Neural cell (in vitro differentiated cells): ENCODE results near the gene H6PD. TPM values are rescaled to one million over a fixed set of nuclear protein-coding genes. Genes with fewer than 3 reads are reported as not detected.

Source experiments
- H2AFZ ChIP-seq: fragments of 200-600, 300-800 bp; sonication (generic), shearing (Covaris generic); 2 replicates; pipeline ENCODE4 v1.6.0; 2014; ENCODE audit warnings: low read depth, mild to moderate bottlenecking, antibody characterized with exemption, low read length, moderate library complexity
- H3F3A ChIP-seq: fragments of 200-600 bp; shearing (Covaris generic); 2 replicates; pipeline ENCODE4 v1.6.1; 2016; ENCODE audit warnings: mild to moderate bottlenecking, moderate library complexity, mixed read lengths, antibody characterized with exemption, low read length; ENCODE audit not compliant: insufficient read depth, poor library complexity, severe bottlenecking
- H3K27ac ChIP-seq: fragments of 200-600, 300-800 bp; sonication (generic), shearing (Covaris generic); 2 replicates; pipeline ENCODE4 v1.5.1; 2014; ENCODE audit warnings: mild to moderate bottlenecking, low read length, moderate library complexity
- H3K27me3 ChIP-seq: fragments of 300-800, 200-600 bp; sonication (generic), shearing (Covaris generic); 2 replicates; pipeline ENCODE4 v1.6.0; 2014; ENCODE audit warnings: mild to moderate bottlenecking, low read depth, low read length, moderate library complexity; ENCODE audit not compliant: insufficient read depth
- H3K36me3 ChIP-seq: fragments of 300-800, 200-600 bp; sonication (generic), shearing (Covaris generic); 2 replicates; pipeline ENCODE4 v1.5.1; 2014; ENCODE audit warnings: mild to moderate bottlenecking, antibody characterized with exemption, low read length, moderate library complexity; ENCODE audit not compliant: insufficient read depth
- H3K4me2 ChIP-seq: fragments of 300-800, 200-600 bp; sonication (generic), shearing (Covaris generic); 2 replicates; pipeline ENCODE4 v1.6.0; 2014; ENCODE audit warnings: mild to moderate bottlenecking, low read length
- H3K4me3 ChIP-seq: fragments of 300-800, 200-600 bp; sonication (generic), shearing (Covaris generic); 2 replicates; pipeline ENCODE4 v1.5.1; 2014; ENCODE audit warnings: mild to moderate bottlenecking, low read length, moderate library complexity
- H3K79me2 ChIP-seq: fragments of 200-600 bp; shearing (Covaris generic); replicated peaks from 2 replicates; pipeline ENCODE4 v1.6.0; 2014; ENCODE audit warnings: mild to moderate bottlenecking, low read length, moderate library complexity; ENCODE audit not compliant: insufficient read depth
- H3K9ac ChIP-seq: fragments of 300-800, 200-600 bp; sonication (generic), shearing (Covaris generic); 2 replicates; pipeline ENCODE4 v1.6.1; 2016; ENCODE audit warnings: mild to moderate bottlenecking, low read length, mixed read lengths
- H3K9me2 ChIP-seq: fragments of 200-600 bp; shearing (Covaris generic); 2 replicates; pipeline ENCODE4 v1.6.1; 2016; ENCODE audit warnings: mild to moderate bottlenecking, low read length, mixed read lengths; ENCODE audit not compliant: insufficient read depth
- H3K9me3 ChIP-seq: fragments of 200-600, 300-800 bp; sonication (generic), shearing (Covaris generic); 2 replicates; pipeline ENCODE4 v1.6.1; 2016; ENCODE audit warnings: mild to moderate bottlenecking, mixed run types, low read length, moderate library complexity, mixed read lengths
- H4K20me1 ChIP-seq: fragments of 200-600 bp; shearing (Covaris generic); 2 replicates; pipeline ENCODE4 v1.6.1; 2016; ENCODE audit warnings: mild to moderate bottlenecking, mixed run types; ENCODE audit not compliant: insufficient read depth
- CTCF ChIP-seq: fragments of 450-650 bp; IDR thresholded peaks from 2 replicates; pipeline ENCODE4 v1.5.1; 2014; ENCODE audit warnings: antibody characterized with exemption, mild to moderate bottlenecking, moderate library complexity; ENCODE audit not compliant: poor library complexity, severe bottlenecking
- EP300 ChIP-seq: fragments of 450-650 bp; conservative IDR thresholded peaks from 2 replicates; pipeline ENCODE4 v1.6.1; 2014; ENCODE audit warnings: antibody characterized with exemption, mild to moderate bottlenecking, moderate library complexity; ENCODE audit not compliant: poor library complexity, severe bottlenecking
- EZH2 ChIP-seq: fragments of 200-600, 300-800 bp; shearing (Covaris generic), sonication (generic); IDR thresholded peaks from 2 replicates; pipeline ENCODE4 v1.6.1; 2014; ENCODE audit warnings: antibody characterized with exemption, low read length, borderline replicate concordance, mild to moderate bottlenecking; ENCODE audit not compliant: insufficient read depth, poor library complexity, severe bottlenecking
- MXI1 ChIP-seq: fragments of 450-650 bp; conservative IDR thresholded peaks from 2 replicates; pipeline ENCODE4 v1.6.1; 2014; ENCODE audit warnings: antibody characterized with exemption, mild to moderate bottlenecking; ENCODE audit not compliant: poor library complexity, severe bottlenecking
- POLR2AphosphoS5 ChIP-seq: IDR thresholded peaks from 2 replicates; pipeline ENCODE4 v1.6.1; 2012
- RAD21 ChIP-seq: fragments of 450-650 bp; conservative IDR thresholded peaks from 2 replicates; pipeline ENCODE4 v1.6.1; 2014; ENCODE audit warnings: antibody characterized with exemption, mild to moderate bottlenecking, moderate library complexity
- REST ChIP-seq: IDR thresholded peaks from 2 replicates; pipeline ENCODE4 v1.6.1; 2012; ENCODE audit warnings: borderline replicate concordance
- SMC3 ChIP-seq: fragments of 450-650 bp; conservative IDR thresholded peaks from 2 replicates; pipeline ENCODE4 v1.6.1; 2014; ENCODE audit warnings: antibody characterized with exemption, mild to moderate bottlenecking, moderate library complexity; ENCODE audit not compliant: poor library complexity
- TAF1 ChIP-seq: IDR thresholded peaks from 2 replicates; pipeline ENCODE4 v1.6.1; 2012; ENCODE audit warnings: low read depth
- polyA plus RNA-seq: library from polyadenylated mRNA; depleted of rRNA; stranded (reverse); fragments of >200 nt; gene quantifications from 2 replicates; pipeline ENCODE4 v1.2.3, GENCODE V29; 2014

H6PD gene
- polyA plus RNA-seq, 1 donor from 2014 or later = 4.6 TPM

- H3K9ac ChIP-seq = no peak overlapping the region
- H3K27me3 ChIP-seq = no peaks in the 10 kb centered on the region
- no peaks in the 10 kb centered on the region for H4K20me1 ChIP-seq
- H3F3A ChIP-seq = no peaks in the 10 kb centered on the region
- no peaks in the 10 kb centered on the region for H3K36me3 ChIP-seq
- TF ChIP-seq REST (no peak), MXI1 (no peak)
- no peaks in the 10 kb centered on the region for H3K9me3 ChIP-seq
- no peaks in the 10 kb centered on the region for H3K79me2 ChIP-seq
- H3K4me3 ChIP-seq = no peak overlapping the region
- no peak overlapping the region for H2AFZ ChIP-seq
- H3K9me2 ChIP-seq = no peaks in the 10 kb centered on the region
- H3K27ac ChIP-seq = no peak overlapping the region
- no peak overlapping the region for H3K4me2 ChIP-seq
Observed at GRCh38 chr1:9246215-9246614, 11.6 kb downstream of the H6PD start.

- Histone ChIP-seq H3K9me2 (no peaks in the 10 kb centered on the region), H3F3A (no peaks in the 10 kb centered on the region), H3K36me3 (no peaks in the 10 kb centered on the region), H3K27me3 (no peaks in the 10 kb centered on the region), H3K27ac (no peak overlapping the region), H4K20me1 (no peaks in the 10 kb centered on the region), H3K9ac (no peak overlapping the region), H3K4me2 (no peak overlapping the region), H2AFZ (no peak overlapping the region), H3K79me2 (no peaks in the 10 kb centered on the region), H3K9me3 (no peaks in the 10 kb centered on the region), H3K4me3 (no peak overlapping the region)
- no peak for TF ChIP-seq REST
- no peak for TF ChIP-seq POLR2AphosphoS5
- no peak for TF ChIP-seq EP300
- TF ChIP-seq EZH2 = no peak
- TF ChIP-seq MXI1 = no peak
- no peak for TF ChIP-seq TAF1
- TF ChIP-seq SMC3 = no peak
- no peak for TF ChIP-seq RAD21
- no peak for TF ChIP-seq CTCF
Observed at GRCh38 chr1:9246841-9247785, 12.5 kb downstream of the H6PD start.
